ENCODE measurements around the gene NRXN2. TPM values are rescaled to one million over a fixed set of nuclear protein-coding genes. Genes with fewer than 3 reads are reported as not detected.
"Not testable (repeated sequence)": the region's sequence is repeated elsewhere in the genome, so short reads cannot be mapped to it uniquely, and the experiment has no call there.

The NRXN2 gene
- total RNA-seq, 4 donors from 2014 or later = 1.6 to 4.2 (median 3.0) TPM

DNA sequence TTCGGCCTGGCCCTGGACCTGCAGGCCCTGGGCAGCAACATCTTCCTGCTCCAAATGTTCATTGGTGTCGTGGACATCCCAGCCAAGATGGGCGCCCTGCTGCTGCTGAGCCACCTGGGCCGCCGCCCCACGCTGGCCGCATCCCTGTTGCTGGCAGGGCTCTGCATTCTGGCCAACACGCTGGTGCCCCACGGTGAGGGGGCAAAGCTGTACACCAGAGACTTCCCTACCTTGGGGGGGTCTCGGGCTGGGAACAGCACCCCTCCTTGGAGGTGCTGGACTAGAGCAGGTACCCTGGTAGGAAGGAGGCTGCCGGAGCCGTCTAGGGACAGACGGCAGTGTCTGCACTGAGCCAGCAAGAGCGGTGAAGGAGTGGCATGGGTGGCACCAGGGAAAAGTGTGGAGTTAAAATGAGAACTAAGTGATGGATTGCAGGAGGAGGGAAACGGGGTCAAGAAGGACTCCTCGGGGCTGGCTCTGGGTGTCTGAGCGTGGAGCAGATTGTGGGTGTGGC is 123.2 kb downstream of the NRXN2 start:
- H3K4me1 ChIP-seq = no peaks in the 10 kb centered on the region
- H3K27me3 ChIP-seq = no peaks in the 10 kb centered on the region
- DNase-seq = no peak
- no peaks in the 10 kb centered on the region for H3K9me3 ChIP-seq
- H3K27ac ChIP-seq = no peak overlapping the region
- TF ChIP-seq POLR2A (IDR thresholded peaks at IDR 0.05) (no peak), CTCF (IDR thresholded peaks at IDR 0.05) (no peak)
- no peaks in the 10 kb centered on the region for H3K36me3 ChIP-seq
- no peak overlapping the region for H3K4me3 ChIP-seq

DNA sequence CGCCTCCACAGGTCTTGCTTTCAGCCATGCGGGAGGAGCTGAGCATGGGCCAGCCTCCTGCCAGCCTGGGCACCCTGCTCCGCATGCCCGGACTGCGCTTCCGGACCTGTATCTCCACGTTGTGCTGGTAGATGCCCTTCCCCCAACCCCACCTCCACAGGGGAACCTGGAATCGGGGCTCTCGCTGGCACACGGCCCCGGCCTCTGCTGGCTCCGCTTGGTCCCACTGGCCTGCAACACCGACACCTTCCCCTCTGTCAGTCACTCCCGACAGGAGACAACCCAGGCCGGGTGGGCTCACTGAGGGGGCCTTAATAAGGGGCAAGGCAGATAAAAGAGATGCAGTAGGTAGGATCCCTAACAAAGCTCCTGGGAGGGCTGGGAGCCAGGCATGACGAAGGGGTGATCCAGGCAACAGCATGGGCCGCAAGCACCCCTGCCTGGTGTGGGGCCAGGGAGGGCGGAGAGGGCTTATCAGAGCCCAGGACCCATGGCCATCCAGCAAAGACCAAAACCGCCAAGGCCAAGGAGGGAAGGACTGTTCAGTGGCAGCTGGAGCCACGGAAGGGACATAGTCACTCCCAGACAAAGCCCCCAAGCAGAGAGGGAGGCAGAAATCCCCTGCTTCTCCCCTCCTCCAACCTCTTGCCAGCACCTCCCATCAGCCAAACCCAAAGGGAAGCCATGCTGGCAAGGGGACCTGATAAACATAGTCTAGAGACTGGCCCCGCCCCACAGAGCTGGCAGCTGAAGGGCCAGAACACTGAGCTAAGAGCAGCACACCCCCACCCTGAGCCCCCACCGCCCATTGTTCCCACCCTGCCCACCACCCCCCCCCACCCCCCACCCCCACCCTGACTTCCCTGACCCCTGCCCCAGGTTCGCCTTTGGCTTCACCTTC is 124.0 kb downstream of the NRXN2 start:
- Histone ChIP-seq H3K36me3 (no peaks in the 10 kb centered on the region), H3K27ac (no peak overlapping the region), H3K27me3 (no peaks in the 10 kb centered on the region), H3K4me3 (no peak overlapping the region), H3K4me1 (no peaks in the 10 kb centered on the region), H3K9me3 (no peaks in the 10 kb centered on the region)
- TF ChIP-seq POLR2A (IDR thresholded peaks at IDR 0.05) (no peak), CTCF (IDR thresholded peaks at IDR 0.05) (no peak)
- DNase-seq = peak in 1 of 3 donors; percentile 23

GRCh38 chr11:64598106-64598796 is 124.7 kb downstream of the NRXN2 start:
- H3K4me1 ChIP-seq = no peaks in the 10 kb centered on the region
- H3K36me3 ChIP-seq = no peaks in the 10 kb centered on the region
- H3K27me3 ChIP-seq = no peaks in the 10 kb centered on the region
- H3K9me3 ChIP-seq = no peaks in the 10 kb centered on the region
- H3K27ac ChIP-seq = no peak overlapping the region
- no peak overlapping the region for H3K4me3 ChIP-seq
- peak in 1 of 3 donors; percentile 28 for DNase-seq
- TF ChIP-seq POLR2A (IDR thresholded peaks at IDR 0.05) (no peak), CTCF (IDR thresholded peaks at IDR 0.05) (no peak)

DNA sequence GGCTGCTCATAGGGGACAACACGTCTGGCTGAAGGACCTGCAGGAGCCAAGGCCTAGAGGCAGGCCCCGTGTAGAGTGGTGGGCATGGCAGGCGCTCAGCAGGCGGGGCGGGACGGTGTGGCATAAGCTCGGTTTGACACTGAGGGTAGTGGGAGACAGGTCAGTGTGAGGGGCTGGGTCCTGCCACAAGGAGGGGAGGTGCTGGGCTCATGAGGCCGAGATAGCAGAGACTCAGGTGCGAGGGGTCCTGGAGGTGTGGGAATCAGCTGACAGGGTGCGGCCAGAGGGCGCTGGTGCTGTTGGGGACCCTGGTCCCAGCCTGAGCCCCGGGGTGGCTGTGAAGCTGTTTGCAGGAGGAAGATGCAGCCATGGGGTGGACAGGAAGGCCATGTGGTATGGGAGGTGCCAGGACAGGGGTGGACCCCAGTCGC is 125.3 kb downstream of the NRXN2 start:
- peak in 1 of 3 donors; percentile 27 for DNase-seq
- Histone ChIP-seq H3K4me1 (no peaks in the 10 kb centered on the region), H3K4me3 (no peak overlapping the region), H3K27ac (no peak overlapping the region), H3K27me3 (no peaks in the 10 kb centered on the region), H3K36me3 (no peaks in the 10 kb centered on the region), H3K9me3 (no peaks in the 10 kb centered on the region)
- no peak for TF ChIP-seq CTCF (IDR thresholded peaks at IDR 0.05)
- TF ChIP-seq POLR2A (IDR thresholded peaks at IDR 0.05) = no peak

DNA sequence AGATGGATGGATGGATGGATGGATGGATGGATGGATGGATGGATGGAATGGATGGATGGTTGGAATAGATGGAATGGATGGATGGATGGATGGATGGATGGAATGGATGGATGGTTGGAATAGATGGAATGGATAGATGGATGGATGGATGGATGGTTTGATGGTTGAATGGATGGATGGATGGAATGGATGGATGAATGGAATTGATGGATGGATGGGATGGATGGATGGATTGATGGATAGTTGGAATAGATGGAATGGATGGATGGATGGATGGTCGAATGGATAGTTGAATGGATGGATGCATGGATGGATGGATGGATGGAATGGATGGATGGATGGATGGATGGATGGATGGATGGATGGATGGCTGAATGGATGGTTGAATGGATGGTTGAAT is 127.1 kb downstream of the NRXN2 start:
- H3K4me3 ChIP-seq, DNase-seq, H3K36me3 ChIP-seq, H3K9me3 ChIP-seq, H3K4me1 ChIP-seq, H3K27me3 ChIP-seq, H3K27ac ChIP-seq: not testable (repeated sequence)
